Natural killer cell (primary cell): ENCODE measurements around the gene MSMP. TPM values are rescaled to one million over a fixed set of nuclear protein-coding genes. Genes with fewer than 3 reads are reported as not detected.

Experiments used
- ATAC-seq, 3 donors: fragments of 150-1000 bp in 2 of 3; fragments of 200-7000 bp in 1 of 3; cut with Tn5 transposase; 1 replicate in 1 of 3; 2 replicates in 2 of 3; pipeline ENCODE4 v1.10.0; 2021; ENCODE audit warnings: mild to moderate bottlenecking in 2 of 3, moderate library complexity in 2 of 3
- DNase-seq, 2 donors: peaks; one replicate each; pipeline versions ENCODE4 v3.0.0 to v3.0.0-alpha.2; 2013 to 2021; ENCODE audit warnings: mixed read lengths in 1 of 2
- H3K27ac ChIP-seq: one replicate; pipeline ENCODE4 v1.5.1; 2013; ENCODE audit warnings: mild to moderate bottlenecking, low read length
- H3K27me3 ChIP-seq: one replicate; pipeline ENCODE4 v1.6.1; 2013; ENCODE audit warnings: low read length; ENCODE audit not compliant: control insufficient read depth, insufficient read depth
- H3K36me3 ChIP-seq: one replicate; pipeline ENCODE4 v1.6.1; 2013; ENCODE audit warnings: low read length; ENCODE audit not compliant: control insufficient read depth, insufficient read depth
- H3K4me1 ChIP-seq: one replicate; pipeline ENCODE4 v1.6.1; 2013; ENCODE audit warnings: low read length; ENCODE audit not compliant: control insufficient read depth, insufficient read depth
- H3K4me3 ChIP-seq: one replicate; pipeline ENCODE4 v1.5.1; 2013; ENCODE audit warnings: low read length
- H3K9me3 ChIP-seq: one replicate; pipeline ENCODE4 v1.6.1; 2013; ENCODE audit warnings: low read length; ENCODE audit not compliant: control insufficient read depth, insufficient read depth
- H3K27ac Mint-ChIP-seq, 2 donors: one replicate each; pipeline ENCODE4 v1.8.0; 2022; ENCODE audit warnings: mild to moderate bottlenecking in 2 of 2, mixed read lengths in 2 of 2, moderate library complexity in 1 of 2
- H3K27me3 Mint-ChIP-seq, 2 donors: one replicate each; pipeline ENCODE4 v1.8.0; 2022; ENCODE audit warnings: low read depth in 2 of 2, mixed read lengths in 2 of 2
- H3K36me3 Mint-ChIP-seq: one replicate; pipeline ENCODE4 v1.8.0; 2022; ENCODE audit warnings: mixed read lengths
- H3K4me1 Mint-ChIP-seq, 2 donors: one replicate each; pipeline ENCODE4 v1.8.0; 2022; ENCODE audit warnings: mixed read lengths in 2 of 2
- H3K4me3 Mint-ChIP-seq: one replicate; pipeline ENCODE4 v1.8.0; 2022; ENCODE audit warnings: mild to moderate bottlenecking, moderate library complexity, mixed read lengths
- H3K9me3 Mint-ChIP-seq, 2 donors: one replicate each; pipeline ENCODE4 v1.8.0; 2022; ENCODE audit warnings: mixed read lengths in 2 of 2
- CTCF ChIP-seq: fragments of 200-600 bp; IDR thresholded peaks from one replicate; pipeline ENCODE4 v1.8.0; 2022; ENCODE audit warnings: antibody characterized with exemption
- WGBS: methylation state at CpG from one replicate; pipeline ENCODE4 v1.1.7; 2013; ENCODE audit warnings: missing lambda C conversion rate; ENCODE audit not compliant: insufficient coverage; 5-methylcytosine and 5-hydroxymethylcytosine counted together
- intact Hi-C: fragments of 100-400 bp; cut with micrococcal nuclease; formaldehyde crosslinking; loops from one replicate; pipeline ENCODE4 v1.14.2; 2022
- total RNA-seq, 4 donors: library from RNA; stranded (reverse); fragments of 120-200 nt in 1 of 4; gene quantifications; one replicate each; pipeline versions ENCODE4 v1.2.3 to v1.2.4, GENCODE V29; 2013 to 2022

Gene MSMP
- total RNA-seq, 3 donors from 2014 or later (not counting 1 experiment from before 2014, with no cell fraction given): not detected

- Histone ChIP-seq H3K4me1 (no peaks in the 10 kb centered on the region), H3K36me3 (peaks cover 6% of the 10 kb centered on the region), H3K9me3 (no peaks in the 10 kb centered on the region), H3K27ac (no peak overlapping the region), H3K27me3 (no peaks in the 10 kb centered on the region), H3K4me3 (no peak overlapping the region)
- 92% methylated on average over 1 of the region's 2 CpGs for WGBS
- no peak for TF ChIP-seq CTCF
- Mint-ChIP-seq H3K27me3 (peaks cover 0 to 9% of the 10 kb centered on the region in 2 donors), H3K9me3 (no peaks in the 10 kb centered on the region), H3K4me1 (peaks cover 0 to 16% of the 10 kb centered on the region in 2 donors), H3K27ac (no peak overlapping the region), H3K36me3 (no peaks in the 10 kb centered on the region), H3K4me3 (no peak overlapping the region)
- DNase-seq: no peak
- no peak for ATAC-seq
- intact Hi-C loops: no loop called here
Measured at GRCh38 chr9:35789541-35789940, 35.5 kb upstream of the MSMP start.

- Mint-ChIP-seq H3K4me3 (no peak overlapping the region), H3K36me3 (no peaks in the 10 kb centered on the region), H3K27me3 (no peaks in the 10 kb centered on the region), H3K4me1 (no peaks in the 10 kb centered on the region), H3K27ac (no peak overlapping the region), H3K9me3 (no peaks in the 10 kb centered on the region)
- DNase-seq (no peak), ATAC-seq (no peak)
- Histone ChIP-seq H3K36me3 (peaks cover 6% of the 10 kb centered on the region), H3K27ac (no peak overlapping the region), H3K27me3 (no peaks in the 10 kb centered on the region), H3K4me1 (no peaks in the 10 kb centered on the region), H3K9me3 (no peaks in the 10 kb centered on the region), H3K4me3 (no peak overlapping the region)
- intact Hi-C loops: no loop called here
- no peak for TF ChIP-seq CTCF
Measured at GRCh38 chr9:35783418-35783817, 29.3 kb upstream of the MSMP start.

- no peaks in the 10 kb centered on the region for H3K27me3 ChIP-seq
- H3K9me3 ChIP-seq: no peaks in the 10 kb centered on the region
- no peak overlapping the region for H3K4me3 Mint-ChIP-seq
- TF ChIP-seq CTCF: no peak
- no peak overlapping the region for H3K27ac ChIP-seq
- no peak overlapping the region for H3K4me3 ChIP-seq
- intact Hi-C loops: no loop called here
- H3K36me3 Mint-ChIP-seq: no peaks in the 10 kb centered on the region
- H3K27me3 Mint-ChIP-seq: no peaks in the 10 kb centered on the region
- WGBS: no CpG with 5 or more reads among the region's 2 CpGs
- H3K4me1 ChIP-seq: no peaks in the 10 kb centered on the region
- H3K9me3 Mint-ChIP-seq: no peaks in the 10 kb centered on the region
- peaks cover 6% of the 10 kb centered on the region for H3K36me3 ChIP-seq
- ATAC-seq (no peak), DNase-seq (no peak)
- H3K4me1 Mint-ChIP-seq: no peaks in the 10 kb centered on the region
- H3K27ac Mint-ChIP-seq: no peak overlapping the region
Measured at GRCh38 chr9:35781066-35781465, 27.0 kb upstream of the MSMP start.

- no peak for TF ChIP-seq CTCF
- Mint-ChIP-seq H3K27ac (no peak overlapping the region), H3K36me3 (no peaks in the 10 kb centered on the region), H3K9me3 (no peaks in the 10 kb centered on the region), H3K4me3 (no peak overlapping the region), H3K4me1 (peaks cover 0 to 4% of the 10 kb centered on the region in 2 donors), H3K27me3 (no peaks in the 10 kb centered on the region)
- ATAC-seq (no peak), DNase-seq (no peak)
- Histone ChIP-seq H3K36me3 (no peaks in the 10 kb centered on the region), H3K27me3 (no peaks in the 10 kb centered on the region), H3K4me1 (no peaks in the 10 kb centered on the region), H3K27ac (no peak overlapping the region), H3K9me3 (no peaks in the 10 kb centered on the region), H3K4me3 (no peak overlapping the region)
- intact Hi-C loops: no loop called here
- 97% methylated on average over 3 of the region's 3 CpGs for WGBS
Measured at GRCh38 chr9:35778496-35778895, 24.4 kb upstream of the MSMP start.
